MM.1S (cell line): Measurements from ENCODE around the gene CCNYL1.

Experiments used
- DNase-seq: peaks from one replicate; pipeline ENCODE4 v3.0.0-alpha.2; 2015
- H2AFZ ChIP-seq: fragments of 300-600 bp; sonication (generic); 2 replicates; pipeline ENCODE4 v1.6.0; 2016; ENCODE audit warnings: antibody characterized with exemption, low read length
- H3F3A ChIP-seq: fragments of 300-600 bp; sonication (generic); 2 replicates; pipeline ENCODE4 v1.6.1; 2016; ENCODE audit warnings: mild to moderate bottlenecking, antibody characterized with exemption, low read length, moderate library complexity, mixed read lengths; ENCODE audit not compliant: insufficient read depth
- H3K27ac ChIP-seq: fragments of 300-600 bp; sonication (generic); 2 replicates; pipeline ENCODE4 v1.5.1; 2016; ENCODE audit warnings: mild to moderate bottlenecking, low read length
- H3K27me3 ChIP-seq: fragments of 300-600 bp; sonication (generic); replicated peaks from 2 replicates; pipeline ENCODE4 v1.6.0; 2016; ENCODE audit warnings: low read length; ENCODE audit not compliant: insufficient read depth
- H3K36me3 ChIP-seq: fragments of 300-600 bp; sonication (generic); replicated peaks from 2 replicates; pipeline ENCODE4 v1.6.1; 2016; ENCODE audit warnings: mild to moderate bottlenecking, low read length, mixed read lengths; ENCODE audit not compliant: insufficient read depth
- H3K4me1 ChIP-seq: fragments of 300-600 bp; sonication (generic); 2 replicates; pipeline ENCODE4 v1.6.1; 2016; ENCODE audit warnings: low read length, mixed read lengths
- H3K4me2 ChIP-seq: fragments of 300-600 bp; sonication (generic); 2 replicates; pipeline ENCODE4 v1.6.0; 2016; ENCODE audit warnings: low read depth, low read length
- H3K4me3 ChIP-seq: fragments of 300-600 bp; sonication (generic); 2 replicates; pipeline ENCODE4 v1.5.1; 2016; ENCODE audit warnings: low read length, mixed read lengths
- H3K79me2 ChIP-seq: fragments of 300-600 bp; sonication (generic); 2 replicates; pipeline ENCODE4 v1.6.1; 2016; ENCODE audit warnings: mixed run types, low read length, mixed read lengths
- H3K9ac ChIP-seq: fragments of 300-600 bp; sonication (generic); 2 replicates; pipeline ENCODE4 v1.6.1; 2016; ENCODE audit warnings: low read length, mixed read lengths
- H3K9me2 ChIP-seq: fragments of 300-600 bp; sonication (generic); replicated peaks from 2 replicates; pipeline ENCODE4 v1.6.1; 2016; ENCODE audit warnings: mild to moderate bottlenecking, low read length, mixed read lengths; ENCODE audit not compliant: insufficient read depth
- H3K9me3 ChIP-seq: fragments of 300-600 bp; sonication (generic); replicated peaks from 2 replicates; pipeline ENCODE4 v1.6.1; 2016; ENCODE audit warnings: mild to moderate bottlenecking, low read length, mixed read lengths; ENCODE audit not compliant: insufficient read depth
- H4K20me1 ChIP-seq: fragments of 300-600 bp; sonication (generic); 2 replicates; pipeline ENCODE4 v1.6.1; 2016; ENCODE audit warnings: mild to moderate bottlenecking, low read length, moderate library complexity, mixed read lengths; ENCODE audit not compliant: insufficient read depth
- EZH2 ChIP-seq: fragments of 300-600 bp; sonication (generic); optimal IDR thresholded peaks from 2 replicates; pipeline ENCODE3; 2017; ENCODE audit warnings: low read depth, mild to moderate bottlenecking, antibody characterized with exemption, low read length, mixed read lengths
- EZH2phosphoT487 ChIP-seq: fragments of 300-600 bp; sonication (generic); IDR thresholded peaks from 2 replicates; pipeline ENCODE4 v1.6.1; 2018; ENCODE audit warnings: antibody characterized with exemption, low read length
- TF ChIP-seq, protein P1 (sequence below): fragments of 300-600 bp; sonication (generic); IDR thresholded peaks from 2 replicates; pipeline ENCODE4 v1.5.1; 2016; ENCODE audit warnings: antibody characterized with exemption, low read length, mixed read lengths

CCNYL1 gene

DNA sequence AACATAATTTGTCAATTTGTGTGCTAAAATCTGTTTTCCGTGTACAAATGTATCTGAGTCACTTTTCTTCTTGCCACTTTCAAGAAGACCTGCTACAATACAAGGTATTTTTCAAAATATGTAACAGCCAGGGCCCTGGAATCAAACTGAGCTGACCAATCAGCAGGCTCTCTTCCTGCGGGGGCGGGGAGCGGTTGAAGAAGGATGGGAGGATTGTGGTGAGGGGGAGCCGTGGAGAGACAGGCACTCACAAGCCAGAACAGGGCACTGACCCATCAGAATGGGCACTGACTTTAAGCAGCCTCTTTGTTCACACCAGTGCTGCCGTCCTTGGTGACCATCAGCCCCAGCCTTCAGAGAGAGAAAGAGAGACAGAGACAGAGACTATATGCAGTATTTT is 40.6 kb upstream of the CCNYL1 start:
- H2AFZ ChIP-seq, result no peak overlapping the region
- H3K4me2 ChIP-seq, result no peak overlapping the region
- H3K9ac ChIP-seq, result no peak overlapping the region
- no peaks in the 10 kb centered on the region for H3K27me3 ChIP-seq
- no peak overlapping the region for H3K27ac ChIP-seq
- H3K9me2 ChIP-seq, result no peaks in the 10 kb centered on the region
- H3F3A ChIP-seq, result no peaks in the 10 kb centered on the region
- DNase-seq, result no peak
- H3K79me2 ChIP-seq, result no peaks in the 10 kb centered on the region
- H3K4me3 ChIP-seq, result no peak overlapping the region
- no peaks in the 10 kb centered on the region for H4K20me1 ChIP-seq
- no peaks in the 10 kb centered on the region for H3K36me3 ChIP-seq
- no peaks in the 10 kb centered on the region for H3K9me3 ChIP-seq
- TF ChIP-seq EZH2 (no peak), EZH2phosphoT487 (no peak)
- TF ChIP-seq, protein P1, sequence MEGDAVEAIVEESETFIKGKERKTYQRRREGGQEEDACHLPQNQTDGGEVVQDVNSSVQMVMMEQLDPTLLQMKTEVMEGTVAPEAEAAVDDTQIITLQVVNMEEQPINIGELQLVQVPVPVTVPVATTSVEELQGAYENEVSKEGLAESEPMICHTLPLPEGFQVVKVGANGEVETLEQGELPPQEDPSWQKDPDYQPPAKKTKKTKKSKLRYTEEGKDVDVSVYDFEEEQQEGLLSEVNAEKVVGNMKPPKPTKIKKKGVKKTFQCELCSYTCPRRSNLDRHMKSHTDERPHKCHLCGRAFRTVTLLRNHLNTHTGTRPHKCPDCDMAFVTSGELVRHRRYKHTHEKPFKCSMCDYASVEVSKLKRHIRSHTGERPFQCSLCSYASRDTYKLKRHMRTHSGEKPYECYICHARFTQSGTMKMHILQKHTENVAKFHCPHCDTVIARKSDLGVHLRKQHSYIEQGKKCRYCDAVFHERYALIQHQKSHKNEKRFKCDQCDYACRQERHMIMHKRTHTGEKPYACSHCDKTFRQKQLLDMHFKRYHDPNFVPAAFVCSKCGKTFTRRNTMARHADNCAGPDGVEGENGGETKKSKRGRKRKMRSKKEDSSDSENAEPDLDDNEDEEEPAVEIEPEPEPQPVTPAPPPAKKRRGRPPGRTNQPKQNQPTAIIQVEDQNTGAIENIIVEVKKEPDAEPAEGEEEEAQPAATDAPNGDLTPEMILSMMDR, result no peak
- no peaks in the 10 kb centered on the region for H3K4me1 ChIP-seq

DNA sequence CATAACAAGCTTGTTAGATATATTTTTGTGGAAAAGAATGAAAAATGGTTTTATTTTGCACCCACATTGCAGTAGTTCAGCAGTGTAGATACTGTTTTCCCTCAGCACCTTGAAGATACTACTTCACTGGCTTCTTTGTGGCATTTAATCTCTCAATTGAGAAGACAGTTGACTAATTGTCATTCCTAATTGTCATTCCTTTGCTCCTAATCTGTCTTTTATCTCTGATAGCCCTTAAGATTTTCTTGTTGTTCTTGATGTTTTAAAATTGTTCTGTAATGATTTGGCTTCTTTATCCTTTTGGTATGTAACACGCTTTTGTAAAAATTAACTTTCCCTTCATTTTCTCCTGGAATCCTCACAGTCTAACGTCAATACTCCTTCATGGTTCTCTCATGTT is 38.0 kb upstream of the CCNYL1 start:
- no peak overlapping the region for H3K4me2 ChIP-seq
- H2AFZ ChIP-seq, result no peak overlapping the region
- H3F3A ChIP-seq, result no peaks in the 10 kb centered on the region
- H4K20me1 ChIP-seq, result no peaks in the 10 kb centered on the region
- H3K27me3 ChIP-seq, result no peaks in the 10 kb centered on the region
- no peak overlapping the region for H3K9ac ChIP-seq
- no peaks in the 10 kb centered on the region for H3K79me2 ChIP-seq
- H3K36me3 ChIP-seq, result no peaks in the 10 kb centered on the region
- TF ChIP-seq EZH2 (no peak), EZH2phosphoT487 (no peak)
- TF ChIP-seq, protein P1, result no peak
- no peak for DNase-seq
- no peak overlapping the region for H3K27ac ChIP-seq
- H3K9me3 ChIP-seq, result no peaks in the 10 kb centered on the region
- H3K9me2 ChIP-seq, result no peaks in the 10 kb centered on the region
- no peaks in the 10 kb centered on the region for H3K4me1 ChIP-seq
- no peak overlapping the region for H3K4me3 ChIP-seq

DNA sequence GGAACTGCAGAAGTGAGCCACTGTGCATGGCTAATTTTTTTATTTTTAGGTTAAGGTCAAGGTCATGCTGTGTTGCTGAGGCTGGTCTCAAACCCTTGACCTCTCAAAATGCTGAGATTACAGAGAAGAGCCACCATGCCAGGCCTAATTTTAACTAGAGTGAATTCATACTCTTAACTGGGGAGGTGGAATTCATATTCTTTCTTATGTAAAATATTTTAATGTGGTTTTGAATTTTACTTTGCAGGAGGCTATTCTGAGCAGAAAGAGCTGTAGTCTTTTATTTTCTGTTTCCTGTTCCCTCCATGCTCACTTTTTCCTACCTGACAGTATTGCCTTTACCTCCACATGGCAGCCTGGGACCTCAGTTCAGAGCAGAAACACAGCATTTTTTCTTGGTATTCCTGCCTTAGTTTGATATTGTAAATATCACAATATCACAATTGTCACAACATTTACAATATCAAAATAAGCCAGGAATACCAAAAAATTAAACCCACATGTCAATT is 37.1 kb upstream of the CCNYL1 start:
- Histone ChIP-seq H3K4me1 (no peaks in the 10 kb centered on the region), H3K27me3 (no peaks in the 10 kb centered on the region), H3K36me3 (no peaks in the 10 kb centered on the region), H2AFZ (no peak overlapping the region), H3F3A (no peaks in the 10 kb centered on the region), H3K9me3 (no peaks in the 10 kb centered on the region), H3K79me2 (no peaks in the 10 kb centered on the region), H4K20me1 (no peaks in the 10 kb centered on the region), H3K9ac (no peak overlapping the region), H3K4me2 (no peak overlapping the region), H3K9me2 (no peaks in the 10 kb centered on the region), H3K4me3 (no peak overlapping the region), H3K27ac (no peak overlapping the region)
- TF ChIP-seq EZH2, result no peak
- TF ChIP-seq, protein P1, result no peak
- TF ChIP-seq EZH2phosphoT487, result no peak
- DNase-seq, result no peak
